ENCODE data around the gene DMD.

Gene DMD

GRCh38 chrX:31884535-31884934 is 1326.8 kb downstream of the DMD start:
- no peaks in the 10 kb centered on the region for H3K9me3 ChIP-seq (ENCODE audit: insufficient read depth, low read length, severe bottlenecking)
- DNase-seq = no peak

GRCh38 chrX:31872007-31872406 is 1339.3 kb downstream of the DMD start:
- H3K27me3 ChIP-seq (ENCODE audit: insufficient read depth, low read length, poor library complexity) = no peaks in the 10 kb centered on the region
- DNase-seq (no peak), ATAC-seq (ENCODE audit: insufficient read depth, low read depth) (no peak)
- H3K36me3 ChIP-seq (ENCODE audit: insufficient read depth, low read length) = no peaks in the 10 kb centered on the region
- no peaks in the 10 kb centered on the region for H4K20me1 ChIP-seq (ENCODE audit: insufficient read depth, low read length)
- TF ChIP-seq EZH2 (IDR thresholded peaks at IDR 0.05; ENCODE audit: borderline replicate concordance, low read depth, low read length, severe bottlenecking) = no peak
- no peak for TF ChIP-seq CTCF (IDR thresholded peaks at IDR 0.05; ENCODE audit: borderline replicate concordance, extremely low read depth, low read length, poor library complexity, severe bottlenecking)
- H3K4me1 ChIP-seq (ENCODE audit: insufficient read depth, low read length) = no peaks in the 10 kb centered on the region
- H3K9ac ChIP-seq (ENCODE audit: low read depth, low read length) = no peak overlapping the region
- H3K79me2 ChIP-seq (ENCODE audit: insufficient read depth, low read length) = no peaks in the 10 kb centered on the region
- no peak overlapping the region for H2AFZ ChIP-seq (ENCODE audit: low read depth, low read length)
- no peak overlapping the region for H3K27ac ChIP-seq (ENCODE audit: low read length)
- H3K4me3 ChIP-seq (ENCODE audit: low read depth in 1 of 2, low read length in 2 of 2) = no peak overlapping the region
- H3K4me2 ChIP-seq (ENCODE audit: insufficient read depth, low read length) = no peak overlapping the region
- H3K9me3 ChIP-seq (ENCODE audit: insufficient read depth, low read length, severe bottlenecking) = no peaks in the 10 kb centered on the region

More at GRCh38 chrX:31884535-31884934, 1326.8 kb downstream of the DMD start:
- Histone ChIP-seq H3K4me2 (ENCODE audit: insufficient read depth, low read length) (no peak overlapping the region), H3K36me3 (ENCODE audit: insufficient read depth, low read length) (no peaks in the 10 kb centered on the region), H3K9ac (ENCODE audit: low read depth, low read length) (no peak overlapping the region), H2AFZ (ENCODE audit: low read depth, low read length) (no peak overlapping the region), H3K27me3 (ENCODE audit: insufficient read depth, low read length, poor library complexity) (no peaks in the 10 kb centered on the region), H3K27ac (ENCODE audit: low read length) (no peak overlapping the region), H3K79me2 (ENCODE audit: insufficient read depth, low read length) (no peaks in the 10 kb centered on the region), H3K4me3 (ENCODE audit: low read depth in 1 of 2, low read length in 2 of 2) (no peak overlapping the region), H3K4me1 (ENCODE audit: insufficient read depth, low read length) (no peaks in the 10 kb centered on the region), H4K20me1 (ENCODE audit: insufficient read depth, low read length) (no peaks in the 10 kb centered on the region)
- TF ChIP-seq CTCF (IDR thresholded peaks at IDR 0.05; ENCODE audit: borderline replicate concordance, extremely low read depth, low read length, poor library complexity, severe bottlenecking) (no peak), EZH2 (IDR thresholded peaks at IDR 0.05; ENCODE audit: borderline replicate concordance, low read depth, low read length, severe bottlenecking) (no peak)
- no peak for ATAC-seq (ENCODE audit: insufficient read depth, low read depth)

GRCh38 chrX:31870267-31870666 is 1341.1 kb downstream of the DMD start:
- H3K27ac ChIP-seq (ENCODE audit: low read length) = no peak overlapping the region
- H3K4me2 ChIP-seq (ENCODE audit: insufficient read depth, low read length) = no peak overlapping the region
- no peak for ATAC-seq (ENCODE audit: insufficient read depth, low read depth)
- no peaks in the 10 kb centered on the region for H3K79me2 ChIP-seq (ENCODE audit: insufficient read depth, low read length)
- H3K9ac ChIP-seq (ENCODE audit: low read depth, low read length) = no peak overlapping the region
- no peaks in the 10 kb centered on the region for H4K20me1 ChIP-seq (ENCODE audit: insufficient read depth, low read length)
- DNase-seq = no peak
- no peak overlapping the region for H2AFZ ChIP-seq (ENCODE audit: low read depth, low read length)
- no peaks in the 10 kb centered on the region for H3K36me3 ChIP-seq (ENCODE audit: insufficient read depth, low read length)
- no peaks in the 10 kb centered on the region for H3K27me3 ChIP-seq (ENCODE audit: insufficient read depth, low read length, poor library complexity)
- TF ChIP-seq EZH2 (IDR thresholded peaks at IDR 0.05; ENCODE audit: borderline replicate concordance, low read depth, low read length, severe bottlenecking) = no peak
- no peak for TF ChIP-seq CTCF (IDR thresholded peaks at IDR 0.05; ENCODE audit: borderline replicate concordance, extremely low read depth, low read length, poor library complexity, severe bottlenecking)
- H3K4me1 ChIP-seq (ENCODE audit: insufficient read depth, low read length) = no peaks in the 10 kb centered on the region
- H3K4me3 ChIP-seq (ENCODE audit: low read depth in 1 of 2, low read length in 2 of 2) = no peak overlapping the region
- no peaks in the 10 kb centered on the region for H3K9me3 ChIP-seq (ENCODE audit: insufficient read depth, low read length, severe bottlenecking)

GRCh38 chrX:31860686-31861085 is 1350.7 kb downstream of the DMD start:
- Histone ChIP-seq H3K27ac (ENCODE audit: low read length) (no peak overlapping the region), H3K9ac (ENCODE audit: low read depth, low read length) (no peak overlapping the region), H3K4me1 (ENCODE audit: insufficient read depth, low read length) (no peaks in the 10 kb centered on the region), H2AFZ (ENCODE audit: low read depth, low read length) (no peak overlapping the region), H3K79me2 (ENCODE audit: insufficient read depth, low read length) (no peaks in the 10 kb centered on the region), H3K9me3 (ENCODE audit: insufficient read depth, low read length, severe bottlenecking) (no peaks in the 10 kb centered on the region), H3K4me3 (ENCODE audit: low read depth in 1 of 2, low read length in 2 of 2) (no peak overlapping the region), H3K36me3 (ENCODE audit: insufficient read depth, low read length) (no peaks in the 10 kb centered on the region), H4K20me1 (ENCODE audit: insufficient read depth, low read length) (no peaks in the 10 kb centered on the region), H3K4me2 (ENCODE audit: insufficient read depth, low read length) (no peak overlapping the region), H3K27me3 (ENCODE audit: insufficient read depth, low read length, poor library complexity) (no peaks in the 10 kb centered on the region)
- TF ChIP-seq CTCF (IDR thresholded peaks at IDR 0.05; ENCODE audit: borderline replicate concordance, extremely low read depth, low read length, poor library complexity, severe bottlenecking) (no peak), EZH2 (IDR thresholded peaks at IDR 0.05; ENCODE audit: borderline replicate concordance, low read depth, low read length, severe bottlenecking) (no peak)
- no peak for DNase-seq
- no peak for ATAC-seq (ENCODE audit: insufficient read depth, low read depth)

Data from DND-41 (cell line).